Adipose tissue (tissue), 3 donors: ENCODE measurements around the gene FAM107A. TPM values are rescaled to one million over a fixed set of nuclear protein-coding genes. Genes with fewer than 3 reads are reported as not detected.

Experiments
- H3K27ac ChIP-seq: one replicate; pipeline ENCODE4 v1.5.1; 2013; ENCODE audit warnings: low read depth, low read length
- WGBS, 3 donors: extraction: QIAGEN DNeasy Blood & Tissue Kit; methylation state at CpG; one replicate each; pipeline ENCODE4 v1.1.7; 2013; 5-methylcytosine and 5-hydroxymethylcytosine counted together
- polyA plus RNA-seq, 3 donors: library from polyadenylated mRNA; stranded (reverse); fragments of 200-250 nt; gene quantifications; one replicate each; pipeline ENCODE4 v1.2.3, GENCODE V29; 2013
- donor health status: healthy with polysubstance abuse.
- donor health status: Bipolar disorder and iron deficiency.
- donor health status: healthy.

Gene FAM107A
- polyA plus RNA-seq, 3 donors: 10.5 to 61.3 (median 60.3) TPM

DNA sequence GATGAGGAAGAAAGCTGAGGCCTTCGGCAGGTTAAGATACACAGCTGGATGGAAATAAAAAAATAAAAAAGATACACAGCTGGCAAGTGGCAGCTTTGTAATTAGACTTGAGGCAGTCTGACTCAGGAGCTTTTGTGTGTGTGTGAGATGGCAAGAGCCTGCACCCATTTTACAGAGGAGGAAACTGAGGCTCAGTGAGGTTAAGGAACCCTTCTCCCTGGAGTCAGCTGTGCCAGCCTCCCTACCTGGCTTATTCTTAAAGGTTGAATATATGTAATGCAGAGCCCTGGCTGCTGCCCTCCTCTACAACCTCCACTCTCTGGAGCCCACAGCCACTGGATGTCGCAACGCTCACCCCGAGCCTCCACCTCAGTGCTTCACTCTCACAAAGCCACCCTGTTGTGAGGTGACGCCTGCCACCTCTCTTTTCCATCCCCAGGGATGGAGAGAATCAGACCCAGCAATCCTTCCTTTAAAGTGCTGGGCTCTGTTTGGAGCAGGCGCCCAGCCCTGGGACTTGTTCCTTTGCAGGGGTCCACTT is 20.6 kb upstream of the FAM107A start:
- 85 to 86% (median 86%) methylated on average over 6 of the region's 6 CpGs for WGBS, 3 donors
- H3K27ac ChIP-seq: no peak overlapping the region

DNA sequence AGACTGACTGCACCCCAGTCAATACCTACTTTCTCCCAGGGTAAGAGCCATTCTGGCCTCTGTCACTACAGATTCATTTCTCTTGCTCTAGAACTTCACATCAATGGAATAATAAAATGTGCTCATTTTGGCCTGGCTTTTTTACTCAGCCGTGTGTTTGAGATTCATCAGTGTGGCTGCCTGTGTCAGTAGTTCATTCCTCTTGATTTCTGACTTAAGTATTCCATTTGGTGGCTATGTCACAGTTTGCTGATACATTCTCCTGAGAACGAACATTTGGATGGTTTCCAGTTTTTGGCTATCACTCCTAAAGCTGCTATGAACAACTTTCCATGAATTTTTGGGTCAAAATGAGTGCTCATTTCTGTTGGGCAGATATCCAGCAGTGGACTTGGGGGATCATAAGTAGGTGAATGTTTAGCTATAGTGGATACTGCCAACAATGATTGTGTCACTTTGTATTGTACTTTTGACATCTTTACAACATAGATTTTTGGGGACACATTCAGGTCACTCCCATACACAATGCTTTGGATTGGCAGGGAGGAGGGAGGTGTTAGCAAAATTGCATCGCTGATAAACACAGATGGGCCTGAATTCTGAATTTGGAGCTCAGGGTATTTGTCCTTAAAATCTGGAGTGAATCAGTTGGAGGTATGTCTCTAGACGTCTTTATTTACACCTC is 19.8 kb upstream of the FAM107A start:
- WGBS, 3 donors: 52 to 61% (median 53%) methylated on average over 4 of the region's 4 CpGs
- H3K27ac ChIP-seq: no peak overlapping the region

- WGBS, 3 donors: 71 to 91% (median 85%) methylated on average over 5 of the region's 5 CpGs
Observed at GRCh38 chr3:58594117-58594516, 16.9 kb upstream of the FAM107A start.

GRCh38 chr3:58591517-58592510 is 14.6 kb upstream of the FAM107A start:
- H3K27ac ChIP-seq: no peak overlapping the region
- WGBS, 3 donors: 59 to 77% (median 61%) methylated on average over 6 of the region's 6 CpGs

More at GRCh38 chr3:58594117-58594516, 16.9 kb upstream of the FAM107A start:
- no peak overlapping the region for H3K27ac ChIP-seq

DNA sequence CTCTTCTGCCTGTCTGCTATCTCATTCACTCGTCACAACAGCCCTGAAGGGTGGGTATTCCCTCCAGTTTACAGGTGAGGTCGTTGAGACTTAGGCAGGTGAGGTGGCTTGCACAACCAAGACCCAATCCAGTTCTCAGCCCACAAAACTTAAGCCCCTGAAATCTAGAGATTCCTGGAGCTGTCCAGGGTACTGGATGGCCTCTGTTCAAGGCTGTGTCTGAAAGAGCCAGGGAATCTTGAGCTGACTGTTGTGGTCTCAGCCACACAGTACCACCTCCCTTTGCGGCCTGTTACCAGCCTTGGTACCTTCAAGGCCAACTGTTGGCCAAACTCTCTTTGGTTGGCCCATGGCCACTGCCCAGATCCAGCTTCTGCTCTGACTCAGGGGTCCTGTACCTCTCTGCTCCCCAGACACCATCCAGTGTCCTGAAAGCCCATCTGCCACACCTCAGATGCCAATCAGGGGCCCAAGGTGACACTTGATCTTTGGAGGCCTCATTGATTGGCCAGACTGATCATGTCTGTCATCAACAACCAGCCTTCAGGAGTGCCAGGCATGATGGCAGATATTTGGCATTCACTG is 10.9 kb upstream of the FAM107A start:
- 46 to 60% (median 55%) methylated on average over 3 of the region's 3 CpGs for WGBS, 3 donors
- H3K27ac ChIP-seq: no peak overlapping the region

GRCh38 chr3:58586776-58587192 is 9.6 kb upstream of the FAM107A start:
- 5 to 11% (median 9%) methylated on average over 39 to 44 of the region's 44 CpGs for WGBS, 3 donors
- no peak overlapping the region for H3K27ac ChIP-seq

DNA sequence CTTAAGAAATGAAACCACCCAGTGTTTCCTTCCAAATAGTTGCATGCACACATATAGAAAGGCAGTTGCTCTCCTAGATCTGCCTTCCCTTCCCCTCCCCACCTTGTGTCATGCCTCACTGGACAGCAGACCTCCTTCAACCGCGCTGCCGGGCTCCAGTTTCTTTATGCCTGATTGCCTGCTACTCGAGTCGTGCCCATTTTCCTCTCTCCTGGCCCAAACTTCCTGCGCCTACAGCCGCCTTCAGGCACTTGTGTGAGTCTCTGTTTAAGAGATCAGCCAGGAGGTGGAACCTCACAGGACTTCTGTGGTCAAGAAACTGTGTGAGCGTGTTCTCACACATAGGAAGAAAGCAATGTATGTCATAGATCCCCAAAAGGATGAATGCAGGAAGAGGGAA is 8.8 kb upstream of the FAM107A start:
- H3K27ac ChIP-seq: no peak overlapping the region
- WGBS, 3 donors: 31 to 52% (median 42%) methylated on average over 8 of the region's 8 CpGs

DNA sequence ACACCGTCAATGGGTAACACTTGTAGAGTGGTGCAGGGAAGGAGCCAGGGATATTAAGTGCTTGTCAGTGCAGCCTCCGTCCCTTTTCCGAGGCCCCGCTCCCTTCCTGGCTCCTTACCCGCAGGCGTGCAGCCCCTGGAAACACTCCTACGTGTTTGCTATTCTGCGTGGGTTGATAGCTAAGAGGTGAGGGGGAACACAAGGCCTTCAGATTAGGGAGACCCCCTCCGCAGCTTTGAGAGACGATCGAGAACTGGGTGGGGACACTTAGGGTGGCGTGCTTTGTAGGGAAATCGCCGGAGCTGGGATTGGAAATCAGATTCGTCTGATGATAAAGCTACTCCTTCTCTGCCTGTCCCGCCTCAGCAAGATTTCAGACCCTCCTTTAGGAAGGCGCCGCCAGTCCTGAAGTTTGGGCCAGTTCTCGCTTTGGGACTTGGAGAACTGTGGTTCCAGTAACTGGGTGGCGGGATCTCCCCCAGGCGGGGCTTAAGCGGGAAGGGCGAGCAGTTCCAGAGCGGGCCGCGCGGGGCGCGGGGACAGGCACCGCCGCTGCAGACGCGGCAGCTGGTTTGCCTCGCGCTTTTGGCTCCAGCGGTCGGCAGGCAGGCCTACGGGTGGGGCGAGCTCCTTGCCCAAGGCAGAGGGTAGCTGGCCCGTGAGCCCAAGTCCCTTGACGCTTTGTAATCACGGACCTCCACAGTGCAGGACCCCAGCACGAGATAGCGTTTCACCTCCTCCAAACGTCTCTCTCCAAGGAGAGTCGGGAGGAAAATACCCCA is 8.0 kb upstream of the FAM107A start:
- WGBS, 3 donors: 2 to 6% (median 4%) methylated on average over 38 to 46 of the region's 46 CpGs
- peak overlapping the region; percentile 77 for H3K27ac ChIP-seq

GRCh38 chr3:58584690-58585004 is 7.5 kb upstream of the FAM107A start:
- 13 to 43% (median 28%) methylated on average over 10 of the region's 10 CpGs for WGBS, 3 donors
- H3K27ac ChIP-seq: peak overlapping the region; percentile 77

GRCh38 chr3:58581328-58582091 is 4.3 kb upstream of the FAM107A start:
- H3K27ac ChIP-seq: no peak overlapping the region
- 65 to 72% (median 68%) methylated on average over 11 of the region's 11 CpGs for WGBS, 3 donors

GRCh38 chr3:58580826-58581327 is 3.7 kb upstream of the FAM107A start:
- WGBS, 3 donors: 69 to 76% (median 71%) methylated on average over 4 of the region's 4 CpGs
- no peak overlapping the region for H3K27ac ChIP-seq

GRCh38 chr3:58578873-58579272 is 1.7 kb upstream of the FAM107A start:
- no peak overlapping the region for H3K27ac ChIP-seq
- WGBS, 3 donors: 95 to 97% (median 96%) methylated on average over 5 of the region's 5 CpGs

- 58 to 73% (median 61%) methylated on average over 6 of the region's 6 CpGs for WGBS, 3 donors
- no peak overlapping the region for H3K27ac ChIP-seq
Observed at GRCh38 chr3:58576716-58577115, 475 bp downstream of the FAM107A start.

DNA sequence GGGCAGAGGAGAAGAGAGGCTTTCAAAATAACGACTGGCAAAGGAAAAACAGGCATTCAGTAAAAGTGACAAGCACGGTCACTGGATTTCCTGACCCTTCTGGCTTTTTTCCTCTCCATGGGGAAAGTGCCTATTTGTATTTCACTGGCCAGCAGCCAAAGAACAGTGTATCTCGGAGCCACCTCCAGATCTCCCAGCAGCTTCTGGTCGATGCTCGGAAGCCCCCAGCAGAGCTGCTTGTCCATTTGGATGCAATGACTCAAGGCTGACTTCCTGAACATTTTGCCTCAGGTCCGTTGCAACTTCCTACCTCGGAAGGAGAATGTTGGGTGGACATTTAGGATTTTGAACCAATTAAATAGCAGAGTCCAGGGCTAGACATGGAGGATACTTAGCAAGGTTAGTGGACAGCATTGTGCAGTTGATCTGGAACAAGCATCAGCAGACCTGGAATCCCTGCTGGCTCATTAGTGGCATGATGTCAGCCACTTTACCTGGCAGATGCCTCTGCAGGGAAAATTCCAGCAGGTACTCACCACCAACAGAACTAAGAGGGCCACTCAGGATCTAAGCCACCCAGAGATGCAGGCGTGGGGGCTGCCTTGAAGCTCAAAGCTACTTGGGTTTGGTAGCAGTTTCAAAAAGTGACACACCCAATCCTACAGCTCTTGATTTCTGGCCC is 1.1 kb downstream of the FAM107A start:
- 31 to 43% (median 43%) methylated on average over 8 of the region's 8 CpGs for WGBS, 3 donors
- no peak overlapping the region for H3K27ac ChIP-seq

GRCh38 chr3:58574682-58575081 is 2.5 kb downstream of the FAM107A start:
- H3K27ac ChIP-seq: no peak overlapping the region
- 90 to 95% (median 92%) methylated on average over 4 of the region's 4 CpGs for WGBS, 3 donors

DNA sequence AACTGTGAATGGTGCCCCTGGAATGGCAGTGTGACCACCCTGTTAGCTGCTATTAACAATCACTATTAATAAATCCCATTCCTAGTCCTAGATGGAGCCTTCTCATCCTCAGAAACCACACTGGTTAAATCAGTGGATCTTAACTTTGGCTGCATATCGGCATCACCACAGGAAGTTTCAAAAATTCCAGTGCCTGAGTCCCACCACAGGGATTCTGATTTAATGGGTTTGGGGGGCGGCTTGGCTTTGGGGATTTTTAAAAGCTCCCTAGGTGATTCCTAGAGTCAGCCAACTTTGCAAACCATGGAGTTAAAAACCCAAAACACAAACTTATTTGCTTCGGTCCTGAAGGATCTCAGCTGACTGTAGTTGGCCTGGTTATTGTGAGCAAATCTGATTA is 3.1 kb downstream of the FAM107A start:
- H3K27ac ChIP-seq: no peak overlapping the region
- 59 to 89% (median 76%) methylated on average over 3 of the region's 3 CpGs for WGBS, 3 donors

GRCh38 chr3:58573640-58574039 is 3.6 kb downstream of the FAM107A start:
- 46 to 65% (median 49%) methylated on average over 6 of the region's 6 CpGs for WGBS, 3 donors
- no peak overlapping the region for H3K27ac ChIP-seq
